NCI-H446 treated with DMSO at 0.1 percent for 48 hours (cell line): Measurements from ENCODE around the gene POU2F2.
"Not testable (repeated sequence)": the region's sequence is repeated elsewhere in the genome, so short reads cannot be mapped to it uniquely, and the experiment has no call there.

Experiments used
- DNase-seq: peaks from one replicate; lab custom pipeline; 2025; lab: John Stamatoyannopoulos, UW

POU2F2 gene

DNA sequence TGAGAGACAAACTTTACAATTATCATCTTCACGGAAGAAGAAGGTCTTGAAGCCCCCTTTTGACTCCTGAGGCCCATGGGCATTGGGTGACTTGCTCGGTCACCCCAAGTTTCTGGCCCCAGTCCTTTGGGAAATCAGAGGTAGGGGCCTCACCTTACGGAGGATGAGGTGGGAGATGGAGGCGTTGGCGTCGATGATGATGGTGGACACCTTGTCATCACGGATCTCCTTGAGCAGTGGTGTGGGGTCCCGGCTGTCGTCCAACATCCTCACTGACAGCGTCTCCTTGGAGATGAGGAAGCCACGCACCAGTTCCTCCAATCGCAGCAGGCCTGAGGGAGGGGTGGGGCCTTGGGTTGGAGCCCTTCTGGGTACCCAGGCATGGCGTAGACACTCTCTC is 73.0 kb downstream of the POU2F2 start:
- no peak for DNase-seq

DNA sequence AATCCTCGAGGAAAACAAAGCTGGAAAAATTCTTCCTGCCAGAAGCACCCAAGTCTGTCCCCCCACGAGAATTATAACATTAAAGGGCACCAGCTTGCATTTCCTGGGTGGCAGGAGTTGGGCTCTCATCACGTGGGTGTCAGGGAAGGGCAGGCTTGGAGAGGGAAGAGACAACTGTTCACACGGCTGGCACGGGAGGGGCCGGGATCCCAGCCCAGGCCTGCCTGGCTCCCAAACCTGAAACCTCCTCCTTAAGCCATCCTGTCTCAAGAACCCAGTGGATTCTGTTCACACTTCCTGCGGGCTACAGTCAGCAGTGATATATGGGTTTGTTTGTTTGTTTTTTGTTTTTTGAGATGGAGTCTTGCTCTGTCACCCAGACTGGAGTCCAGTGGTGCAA is 74.4 kb downstream of the POU2F2 start:
- DNase-seq, result no peak

DNA sequence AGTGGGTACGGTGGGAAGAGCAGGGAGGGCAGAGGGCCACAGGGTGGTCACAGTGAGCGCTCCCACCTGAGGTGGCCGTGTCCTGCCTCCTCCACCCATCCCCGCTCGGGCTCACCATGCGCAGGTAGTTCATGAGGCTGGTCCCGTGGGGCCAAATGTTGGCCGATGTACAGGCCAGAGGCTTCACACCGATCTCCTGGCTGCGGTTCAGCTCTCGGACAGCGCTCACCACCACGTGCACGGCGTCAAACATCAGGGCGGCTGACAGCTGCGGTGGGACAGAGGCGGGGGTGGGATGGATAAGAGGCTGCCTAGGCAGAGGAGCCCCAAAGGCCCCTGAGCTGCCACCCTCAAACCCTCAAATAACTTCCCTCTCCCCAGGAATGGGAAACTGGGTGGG is 78.0 kb downstream of the POU2F2 start:
- no peak for DNase-seq

DNA sequence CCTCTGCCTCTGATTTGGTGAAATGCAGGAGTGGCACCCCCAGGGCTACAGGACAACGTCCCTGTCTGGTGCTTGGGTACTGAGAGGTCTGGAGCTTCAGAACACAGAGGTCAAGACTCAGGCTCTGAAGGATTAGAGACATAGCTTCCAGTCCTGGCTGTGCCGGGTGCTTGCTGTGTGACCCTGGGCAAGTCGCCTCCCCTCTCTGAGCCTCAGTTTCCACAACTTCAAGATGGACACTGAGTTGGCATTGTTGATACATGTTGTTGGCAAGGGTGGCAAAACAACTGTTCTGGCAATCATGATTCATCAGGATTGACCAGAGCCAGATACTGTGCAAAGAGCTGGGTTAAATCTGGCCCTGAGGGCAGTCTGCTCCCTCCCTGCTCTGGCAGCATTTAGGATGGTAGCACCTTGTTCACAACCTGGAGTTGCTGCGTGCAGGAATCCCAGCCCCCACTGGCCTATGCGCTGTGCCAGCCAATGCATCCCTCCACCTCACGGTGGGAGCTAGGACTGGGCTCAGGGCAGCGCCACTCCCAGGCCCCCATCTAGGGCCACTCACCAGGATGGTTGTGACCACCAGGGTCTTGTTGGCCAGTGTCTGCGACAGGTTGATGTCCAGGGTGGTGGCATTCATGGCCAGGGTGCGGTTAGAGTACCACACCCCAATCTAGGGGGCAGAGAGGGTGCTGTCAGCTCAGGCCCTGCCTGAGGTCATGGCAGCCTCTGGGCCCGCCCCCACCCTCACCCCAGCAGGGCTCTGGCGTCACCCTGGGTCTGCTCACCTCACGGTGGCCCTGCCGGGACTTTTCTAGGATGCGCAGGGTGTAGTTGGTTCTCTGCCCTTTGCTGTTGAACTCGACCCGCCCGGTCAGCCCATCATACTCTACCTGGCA is 79.0 kb downstream of the POU2F2 start:
- no peak for DNase-seq

DNA sequence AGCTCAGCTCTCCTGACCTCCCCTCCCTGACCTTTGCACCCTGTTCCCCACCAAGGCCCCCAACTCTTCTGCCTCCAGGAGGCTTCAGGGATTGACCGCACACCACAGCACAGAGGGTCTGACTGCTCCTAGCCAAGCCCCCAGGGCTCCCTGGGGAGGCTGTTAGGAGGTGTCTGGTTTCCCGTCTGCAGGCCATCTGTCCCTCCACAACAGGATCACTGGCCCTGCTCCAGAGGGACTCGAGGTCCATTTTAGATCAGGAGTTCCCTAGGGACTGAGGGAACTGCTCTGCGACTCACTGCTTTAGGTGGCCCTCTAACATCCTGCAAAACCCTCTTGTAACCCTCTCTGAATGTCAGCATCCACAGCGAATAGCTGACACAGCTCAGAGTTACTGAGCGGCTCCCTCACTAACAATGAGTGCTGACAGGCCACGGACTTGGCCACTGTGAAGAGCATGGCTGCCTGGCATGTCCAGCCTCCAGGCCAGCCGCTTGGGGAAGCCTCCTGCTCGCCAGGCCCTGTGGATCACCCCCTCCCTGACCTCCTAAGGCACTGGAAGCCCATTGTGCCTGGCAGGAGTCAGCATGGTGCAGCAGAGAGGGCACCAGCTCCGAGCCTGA is 79.9 kb downstream of the POU2F2 start:
- DNase-seq, result peak; percentile 52

DNA sequence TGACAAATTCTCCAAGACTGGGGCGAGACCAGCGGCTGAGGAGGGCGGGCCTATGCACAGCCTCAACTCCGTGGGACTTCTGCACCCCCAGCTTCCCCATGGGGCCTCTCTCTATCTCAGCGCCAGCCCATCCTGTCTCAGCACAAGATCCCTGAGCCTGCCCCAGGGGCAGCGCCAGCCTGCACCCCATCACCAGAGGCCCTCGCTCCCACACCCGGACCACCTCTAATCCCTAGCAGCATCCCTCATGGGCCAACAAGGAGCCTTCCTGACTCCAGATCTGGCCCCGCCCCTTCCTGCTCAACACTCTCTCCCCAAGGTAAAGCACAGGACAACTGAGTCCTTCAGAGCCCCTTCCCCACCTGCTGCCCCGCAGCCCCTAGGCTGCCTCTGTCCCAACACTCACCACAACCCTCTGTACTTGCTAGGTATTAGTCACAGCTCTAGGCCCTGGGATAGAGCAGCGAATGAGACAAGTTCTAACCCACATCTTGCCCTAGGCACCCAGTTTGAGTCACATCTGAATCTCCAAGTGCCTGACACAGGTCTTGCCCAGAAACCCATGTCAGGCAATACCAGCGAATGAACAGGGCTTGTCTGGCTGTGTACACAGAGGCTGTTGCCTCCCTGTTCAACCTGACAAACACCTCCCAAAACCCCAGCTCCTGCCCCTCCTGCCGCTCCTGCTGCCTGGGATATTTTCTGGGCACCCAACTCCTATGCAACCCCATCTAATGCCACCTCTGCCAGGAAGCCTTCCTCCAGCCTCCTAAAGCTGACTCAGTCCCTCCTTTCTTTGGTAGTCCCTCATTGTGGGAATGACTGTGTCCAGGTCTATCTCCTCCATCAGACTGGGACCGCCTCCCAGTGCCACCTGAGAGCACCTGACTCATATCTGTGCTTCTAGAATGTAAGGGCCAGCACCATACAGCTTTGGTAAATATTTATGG is 80.8 kb downstream of the POU2F2 start:
- DNase-seq, result no peak

DNA sequence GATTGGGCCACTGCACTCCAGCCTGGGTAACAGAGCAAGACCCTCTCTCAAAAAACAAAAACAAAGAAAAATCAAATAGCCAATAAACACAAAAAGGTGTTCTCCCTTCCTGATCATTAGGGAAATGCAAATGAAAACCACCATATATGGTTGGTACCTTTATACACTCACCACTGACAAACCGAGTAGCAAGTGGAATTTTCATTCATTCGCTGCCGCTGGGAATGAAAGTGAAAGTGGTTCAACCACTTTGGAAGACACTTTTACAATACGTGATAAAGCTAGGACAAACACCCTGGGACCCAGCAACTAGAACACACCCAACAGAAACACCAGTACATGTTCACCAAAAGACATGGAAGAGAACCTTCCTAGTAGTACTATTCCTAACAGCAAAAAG is 83.3 kb downstream of the POU2F2 start:
- DNase-seq, result no peak

DNA sequence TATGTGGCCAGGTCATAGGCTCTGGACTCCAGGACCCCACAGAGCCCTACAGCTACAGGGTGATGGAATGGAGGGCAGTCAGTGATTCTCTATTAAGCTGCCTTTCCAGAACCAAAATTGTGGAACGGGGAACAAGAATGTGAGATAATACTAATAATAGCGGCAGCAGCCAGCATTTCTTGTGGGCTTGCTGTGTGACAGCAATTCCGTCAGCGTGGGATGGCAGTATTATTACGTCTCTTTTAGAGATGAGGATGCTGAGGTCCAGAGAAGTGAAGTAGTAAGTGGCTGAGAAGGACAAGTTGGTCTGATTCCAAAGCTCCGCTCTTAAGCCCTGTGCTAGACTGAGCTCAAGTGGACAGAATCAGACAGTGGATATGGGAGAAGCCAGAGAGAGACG is 86.7 kb downstream of the POU2F2 start:
- no peak for DNase-seq

DNA sequence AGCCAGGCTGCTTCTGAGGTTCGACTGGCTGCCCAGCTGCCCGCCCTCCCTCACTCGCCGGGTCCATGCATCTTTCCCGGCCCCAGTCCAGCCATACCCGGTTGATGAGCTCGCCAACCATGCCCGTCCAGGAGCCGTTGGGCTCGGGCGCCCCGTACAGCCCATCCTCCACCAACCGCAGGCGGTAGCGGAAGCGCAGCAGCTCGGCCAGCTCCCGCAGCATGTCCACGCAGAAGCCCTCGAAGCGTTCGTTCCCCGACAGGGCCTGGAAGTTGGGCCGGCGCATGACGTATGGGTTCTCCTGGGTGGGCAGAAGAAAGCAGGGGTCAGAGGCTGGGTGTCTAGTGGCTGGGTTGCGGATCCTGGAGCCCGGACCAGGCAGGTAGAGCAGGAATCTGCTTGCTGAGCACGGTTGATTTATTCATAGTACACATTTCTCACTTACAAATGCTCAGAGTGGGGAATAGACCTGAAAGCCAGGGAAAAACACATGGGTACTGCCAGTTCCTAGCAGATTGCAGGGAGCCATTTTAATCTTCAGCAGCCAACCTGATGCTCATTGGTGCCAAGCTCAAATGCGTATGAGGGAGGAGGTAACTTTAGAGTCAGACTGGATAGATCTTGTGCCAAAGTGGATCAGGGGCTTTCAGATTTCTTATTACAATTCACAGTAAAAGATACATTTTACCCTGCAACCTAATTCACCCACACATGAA is 89.6 kb downstream of the POU2F2 start:
- DNase-seq, result peak; percentile 96

DNA sequence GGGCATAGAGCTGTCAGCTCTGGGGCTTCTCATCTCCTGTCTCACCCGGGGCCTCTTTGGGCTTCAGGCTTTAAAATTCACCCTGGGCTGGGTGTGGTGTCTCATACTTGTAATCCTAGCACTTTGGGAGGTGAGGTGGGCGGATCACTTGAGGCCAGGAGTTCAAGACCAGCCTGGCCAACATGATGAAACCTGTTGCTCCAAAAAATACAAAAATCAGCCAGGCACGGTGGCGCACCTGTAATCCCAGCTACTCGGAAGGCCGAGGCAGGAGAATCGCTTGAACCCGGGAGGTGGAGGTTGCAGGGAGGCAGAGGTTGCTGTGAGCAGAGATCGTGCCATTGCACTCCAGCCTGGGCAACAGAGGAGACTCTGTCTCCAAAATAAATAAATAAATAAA is 91.8 kb downstream of the POU2F2 start:
- DNase-seq, result not testable (repeated sequence)

DNA sequence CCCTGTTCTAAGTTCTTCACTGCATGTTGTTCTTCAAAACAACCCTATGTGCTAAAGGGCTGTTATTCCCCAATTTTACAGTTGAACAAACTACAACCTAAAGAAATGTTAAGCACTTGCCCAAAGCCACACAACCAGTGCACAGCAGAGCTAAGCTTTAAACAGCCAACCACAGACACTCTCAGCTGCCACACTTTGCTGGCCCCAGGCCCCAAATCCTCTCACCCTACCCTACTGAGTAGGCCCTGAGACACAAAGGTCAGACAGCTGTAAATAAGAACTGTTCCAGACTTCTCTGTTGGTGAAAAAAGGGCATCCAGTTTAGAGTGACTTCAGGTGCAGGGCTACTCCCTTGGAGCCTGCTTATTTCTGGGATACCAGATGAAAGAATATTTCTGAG is 92.2 kb downstream of the POU2F2 start:
- no peak for DNase-seq

DNA sequence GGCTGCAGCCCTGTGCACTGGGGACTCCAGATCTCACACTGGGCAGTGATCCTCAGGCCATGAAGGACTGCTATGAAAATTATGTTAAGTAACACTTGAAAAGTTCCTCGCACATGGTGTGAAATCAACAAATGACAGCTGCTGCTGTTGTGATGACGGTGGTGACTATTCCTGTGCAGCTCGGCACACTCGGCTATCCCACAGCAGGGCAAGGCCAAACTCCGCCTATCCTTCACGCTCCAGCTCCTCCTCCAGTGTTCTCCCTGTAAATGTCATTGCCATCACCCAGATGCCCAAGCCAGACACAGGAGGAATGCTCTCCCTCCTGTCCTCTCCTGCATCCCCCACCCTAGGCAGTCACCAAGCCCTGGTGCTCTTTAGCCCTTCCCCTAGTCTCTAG is 93.6 kb downstream of the POU2F2 start:
- DNase-seq, result peak; percentile 91

DNA sequence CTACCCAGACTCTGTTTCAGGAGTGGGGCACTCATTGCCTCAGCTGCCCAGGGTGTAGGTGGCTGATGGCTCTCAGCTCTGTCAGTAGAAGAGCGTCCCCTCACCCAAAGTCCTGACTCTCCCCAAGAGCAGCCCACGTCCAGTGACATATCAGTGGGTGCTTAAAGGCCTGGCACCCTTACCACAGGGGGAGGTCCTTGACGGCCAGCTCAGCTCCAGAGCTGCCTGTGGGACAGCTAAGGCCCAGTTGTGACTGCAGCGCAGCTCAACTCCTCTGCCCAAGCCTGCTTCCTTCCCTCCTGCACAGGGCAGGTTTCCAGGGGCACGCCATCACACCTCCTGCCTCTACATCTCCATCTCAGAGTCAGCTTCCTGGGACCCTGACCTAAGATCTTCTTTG is 94.6 kb downstream of the POU2F2 start:
- DNase-seq, result no peak
